MM.1S (cell line): ENCODE results near the gene POFUT2.

ENCODE experiments used
- DNase-seq: peaks from one replicate; pipeline ENCODE4 v3.0.0-alpha.2; 2015
- H2AFZ ChIP-seq: fragments of 300-600 bp; sonication (generic); 2 replicates; pipeline ENCODE4 v1.6.0; 2016; ENCODE audit warnings: antibody characterized with exemption, low read length
- H3F3A ChIP-seq: fragments of 300-600 bp; sonication (generic); 2 replicates; pipeline ENCODE4 v1.6.1; 2016; ENCODE audit warnings: mild to moderate bottlenecking, antibody characterized with exemption, low read length, moderate library complexity, mixed read lengths; ENCODE audit not compliant: insufficient read depth
- H3K27ac ChIP-seq: fragments of 300-600 bp; sonication (generic); 2 replicates; pipeline ENCODE4 v1.5.1; 2016; ENCODE audit warnings: mild to moderate bottlenecking, low read length
- H3K27me3 ChIP-seq: fragments of 300-600 bp; sonication (generic); replicated peaks from 2 replicates; pipeline ENCODE4 v1.6.0; 2016; ENCODE audit warnings: low read length; ENCODE audit not compliant: insufficient read depth
- H3K36me3 ChIP-seq: fragments of 300-600 bp; sonication (generic); replicated peaks from 2 replicates; pipeline ENCODE4 v1.6.1; 2016; ENCODE audit warnings: mild to moderate bottlenecking, low read length, mixed read lengths; ENCODE audit not compliant: insufficient read depth
- H3K4me1 ChIP-seq: fragments of 300-600 bp; sonication (generic); 2 replicates; pipeline ENCODE4 v1.6.1; 2016; ENCODE audit warnings: low read length, mixed read lengths
- H3K4me2 ChIP-seq: fragments of 300-600 bp; sonication (generic); 2 replicates; pipeline ENCODE4 v1.6.0; 2016; ENCODE audit warnings: low read depth, low read length
- H3K4me3 ChIP-seq: fragments of 300-600 bp; sonication (generic); 2 replicates; pipeline ENCODE4 v1.5.1; 2016; ENCODE audit warnings: low read length, mixed read lengths
- H3K79me2 ChIP-seq: fragments of 300-600 bp; sonication (generic); 2 replicates; pipeline ENCODE4 v1.6.1; 2016; ENCODE audit warnings: mixed run types, low read length, mixed read lengths
- H3K9ac ChIP-seq: fragments of 300-600 bp; sonication (generic); 2 replicates; pipeline ENCODE4 v1.6.1; 2016; ENCODE audit warnings: low read length, mixed read lengths
- H3K9me2 ChIP-seq: fragments of 300-600 bp; sonication (generic); replicated peaks from 2 replicates; pipeline ENCODE4 v1.6.1; 2016; ENCODE audit warnings: mild to moderate bottlenecking, low read length, mixed read lengths; ENCODE audit not compliant: insufficient read depth
- H3K9me3 ChIP-seq: fragments of 300-600 bp; sonication (generic); replicated peaks from 2 replicates; pipeline ENCODE4 v1.6.1; 2016; ENCODE audit warnings: mild to moderate bottlenecking, low read length, mixed read lengths; ENCODE audit not compliant: insufficient read depth
- H4K20me1 ChIP-seq: fragments of 300-600 bp; sonication (generic); 2 replicates; pipeline ENCODE4 v1.6.1; 2016; ENCODE audit warnings: mild to moderate bottlenecking, low read length, moderate library complexity, mixed read lengths; ENCODE audit not compliant: insufficient read depth
- CTCF ChIP-seq: fragments of 300-600 bp; sonication (generic); IDR thresholded peaks from 2 replicates; pipeline ENCODE4 v1.5.1; 2016; ENCODE audit warnings: antibody characterized with exemption, low read length, mixed read lengths
- EZH2 ChIP-seq: fragments of 300-600 bp; sonication (generic); optimal IDR thresholded peaks from 2 replicates; pipeline ENCODE3; 2017; ENCODE audit warnings: low read depth, mild to moderate bottlenecking, antibody characterized with exemption, low read length, mixed read lengths
- EZH2phosphoT487 ChIP-seq: fragments of 300-600 bp; sonication (generic); IDR thresholded peaks from 2 replicates; pipeline ENCODE4 v1.6.1; 2018; ENCODE audit warnings: antibody characterized with exemption, low read length

POFUT2 gene

GRCh38 chr21:45243603-45244002, 44.1 kb downstream of the POFUT2 start:
- H3K79me2 ChIP-seq: no peaks in the 10 kb centered on the region
- H3K4me1 ChIP-seq: no peaks in the 10 kb centered on the region
- no peak overlapping the region for H3K4me2 ChIP-seq
- TF ChIP-seq EZH2 (no peak), EZH2phosphoT487 (no peak), CTCF (no peak)
- DNase-seq: no peak
- no peaks in the 10 kb centered on the region for H3K36me3 ChIP-seq
- H3K27ac ChIP-seq: no peak overlapping the region
- H3F3A ChIP-seq: no peaks in the 10 kb centered on the region
- H4K20me1 ChIP-seq: no peaks in the 10 kb centered on the region
- no peak overlapping the region for H2AFZ ChIP-seq
- H3K9ac ChIP-seq: no peak overlapping the region
- no peaks in the 10 kb centered on the region for H3K9me3 ChIP-seq
- H3K9me2 ChIP-seq: no peaks in the 10 kb centered on the region
- H3K4me3 ChIP-seq: no peak overlapping the region
- peaks cover 95% of the 10 kb centered on the region for H3K27me3 ChIP-seq

- H3K36me3 ChIP-seq: no peaks in the 10 kb centered on the region
- TF ChIP-seq EZH2: no peak
- no peak for TF ChIP-seq CTCF
- no peak for TF ChIP-seq EZH2phosphoT487
These were observed 46.3 kb downstream of the POFUT2 start for GRCh38 chr21:45241357-45241756.

GRCh38 chr21:45237401-45237800, 50.3 kb downstream of the POFUT2 start:
- no peak overlapping the region for H2AFZ ChIP-seq
- H3K27ac ChIP-seq: no peak overlapping the region
- no peak overlapping the region for H3K4me3 ChIP-seq
- H3F3A ChIP-seq: no peaks in the 10 kb centered on the region
- H3K36me3 ChIP-seq: no peaks in the 10 kb centered on the region
- H3K4me2 ChIP-seq: no peak overlapping the region
- H3K9ac ChIP-seq: no peak overlapping the region
- peaks cover 100% of the 10 kb centered on the region for H3K27me3 ChIP-seq
- H3K9me3 ChIP-seq: no peaks in the 10 kb centered on the region
- no peak for DNase-seq
- no peaks in the 10 kb centered on the region for H4K20me1 ChIP-seq
- H3K79me2 ChIP-seq: no peaks in the 10 kb centered on the region
- no peaks in the 10 kb centered on the region for H3K4me1 ChIP-seq
- H3K9me2 ChIP-seq: no peaks in the 10 kb centered on the region
- TF ChIP-seq CTCF (no peak), EZH2phosphoT487 (no peak), EZH2 (no peak)

More at GRCh38 chr21:45241357-45241756, 46.3 kb downstream of the POFUT2 start:
- Histone ChIP-seq H3K4me2 (no peak overlapping the region), H2AFZ (no peak overlapping the region), H3K9me2 (no peaks in the 10 kb centered on the region), H3F3A (no peaks in the 10 kb centered on the region), H3K79me2 (no peaks in the 10 kb centered on the region), H3K4me1 (no peaks in the 10 kb centered on the region), H3K4me3 (no peak overlapping the region), H3K27ac (no peak overlapping the region), H3K9ac (no peak overlapping the region), H4K20me1 (no peaks in the 10 kb centered on the region), H3K27me3 (peaks cover 96% of the 10 kb centered on the region), H3K9me3 (no peaks in the 10 kb centered on the region)
- DNase-seq: no peak
